Retinal pigment epithelial cell (primary cell): ENCODE results near the gene DLGAP1.

ENCODE experiments used
- DNase-seq: peaks from one replicate; pipeline ENCODE4 v3.0.0-alpha.2; 2010; ENCODE audit warnings: low read depth
- H3K4me3 ChIP-seq: 2 replicates; pipeline ENCODE4 v1.5.1; 2011; ENCODE audit warnings: mild to moderate bottlenecking, low read length, control low read depth, moderate library complexity
- CTCF ChIP-seq: conservative IDR thresholded peaks from 2 replicates; pipeline ENCODE4 v1.5.1; 2011; ENCODE audit warnings: low read depth, low read length, control low read depth, inconsistent platforms

Gene DLGAP1

DNA sequence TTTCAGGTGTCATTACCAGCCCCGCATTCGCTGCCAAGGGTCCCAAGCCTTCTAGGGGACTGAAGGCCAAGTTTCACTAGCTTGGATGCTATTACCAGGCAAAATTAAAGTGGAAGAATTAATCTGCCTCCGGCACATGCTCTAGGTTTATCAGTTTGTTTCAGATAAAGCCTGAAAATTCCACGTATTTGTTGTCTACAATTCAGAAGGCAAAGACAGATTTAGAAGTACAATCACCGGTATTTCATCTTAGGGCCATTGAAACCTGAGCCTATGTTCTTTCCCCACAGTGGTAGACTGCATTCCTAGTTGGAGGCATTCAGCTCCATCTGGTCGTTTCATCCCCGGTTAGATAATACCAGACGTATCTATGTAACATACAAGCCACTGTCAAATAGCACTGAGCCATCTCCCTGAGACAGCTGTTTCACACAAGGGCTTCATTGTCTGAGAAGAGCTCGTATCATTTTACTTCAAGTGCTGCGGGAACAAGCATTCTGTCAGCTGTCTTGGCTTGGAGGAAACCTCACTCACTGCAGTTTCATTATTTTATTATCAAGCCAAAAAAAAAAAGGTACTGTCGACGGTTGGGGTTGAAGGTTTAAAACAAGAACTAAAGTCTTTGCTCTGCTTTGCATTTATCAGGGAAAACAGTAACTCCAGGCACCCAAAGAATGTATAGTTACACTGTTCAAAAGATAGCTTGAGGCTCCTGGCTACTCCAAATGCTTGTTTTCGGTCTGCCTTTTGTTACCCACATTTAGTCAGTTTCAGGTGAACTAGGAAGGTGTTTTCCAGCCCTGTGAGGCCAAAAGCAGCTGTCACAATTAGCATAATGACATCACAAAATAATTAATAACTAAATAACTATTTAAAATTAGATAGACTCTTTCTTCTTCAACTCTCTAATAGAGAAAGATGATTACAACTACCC, 928.4 kb downstream of the DLGAP1 start:
- no peak for DNase-seq
- no peak overlapping the region for H3K4me3 ChIP-seq
- TF ChIP-seq CTCF, result no peak

GRCh38 chr18:3525870-3526420, 929.2 kb downstream of the DLGAP1 start:
- no peak overlapping the region for H3K4me3 ChIP-seq
- TF ChIP-seq CTCF, result no peak
- DNase-seq, result no peak

DNA sequence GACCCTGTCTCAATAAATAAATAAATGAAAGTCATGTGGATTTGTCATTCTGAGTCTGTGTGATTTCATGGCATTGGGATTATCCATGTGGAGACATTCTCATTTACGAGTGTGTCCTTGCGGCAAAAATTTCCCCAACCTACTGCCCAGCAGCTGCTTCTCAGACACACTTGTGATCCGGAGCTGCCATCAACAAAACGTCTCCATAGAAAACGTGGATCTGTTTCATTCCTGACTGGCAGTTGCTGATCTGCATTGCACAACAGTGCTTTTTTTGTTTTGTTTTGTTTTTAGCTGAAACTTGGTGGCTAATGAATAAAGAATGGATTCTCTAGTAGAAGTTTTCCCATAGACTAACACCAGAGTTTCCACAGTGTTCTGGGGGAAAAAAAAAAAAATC, 930.4 kb downstream of the DLGAP1 start:
- DNase-seq, result no peak
- no peak overlapping the region for H3K4me3 ChIP-seq
- TF ChIP-seq CTCF, result no peak

DNA sequence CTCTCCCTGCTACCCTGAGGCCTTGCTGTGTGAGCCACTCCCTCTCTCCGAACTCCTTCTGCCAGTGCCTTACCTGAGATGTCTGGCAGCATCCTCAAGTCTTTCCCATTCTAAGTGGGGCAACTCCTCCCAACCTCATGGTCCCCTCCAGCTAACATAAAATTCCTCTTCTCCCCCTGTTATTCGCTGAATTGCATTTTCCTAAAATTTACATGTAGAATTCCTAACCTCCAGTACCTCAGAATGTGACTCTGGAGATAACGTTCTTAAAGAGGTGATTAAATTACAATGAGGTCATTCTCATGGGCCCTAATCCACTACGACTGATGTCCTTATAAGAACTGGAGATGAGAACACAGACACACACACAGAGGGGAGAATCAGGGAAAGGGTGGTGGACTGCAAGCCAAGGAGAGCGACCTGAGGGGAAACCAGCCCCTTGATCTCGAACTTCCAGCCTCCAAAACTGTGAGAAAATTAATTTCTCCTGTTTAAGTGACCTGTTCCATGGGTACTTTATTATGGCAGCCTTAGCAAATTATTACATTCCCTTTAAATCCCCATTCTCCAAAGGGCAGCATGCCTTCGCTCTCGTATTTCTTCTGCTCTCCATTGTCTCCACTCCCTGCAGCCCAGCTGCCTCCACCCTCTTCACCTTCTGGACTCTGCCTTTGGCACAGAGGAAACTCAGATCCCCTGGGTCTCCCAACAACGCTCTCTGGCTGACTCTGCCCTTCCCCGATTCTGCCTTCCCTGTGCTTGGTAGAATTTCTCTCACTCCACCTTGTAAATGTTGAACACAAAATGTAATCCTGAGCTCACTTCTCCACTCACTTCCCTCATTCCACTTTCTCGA, 934.6 kb downstream of the DLGAP1 start:
- H3K4me3 ChIP-seq, result no peak overlapping the region
- DNase-seq, result no peak
- no peak for TF ChIP-seq CTCF

GRCh38 chr18:3514312-3515216, 940.5 kb downstream of the DLGAP1 start:
- no peak for DNase-seq
- TF ChIP-seq CTCF, result no peak
- H3K4me3 ChIP-seq, result no peak overlapping the region

DNA sequence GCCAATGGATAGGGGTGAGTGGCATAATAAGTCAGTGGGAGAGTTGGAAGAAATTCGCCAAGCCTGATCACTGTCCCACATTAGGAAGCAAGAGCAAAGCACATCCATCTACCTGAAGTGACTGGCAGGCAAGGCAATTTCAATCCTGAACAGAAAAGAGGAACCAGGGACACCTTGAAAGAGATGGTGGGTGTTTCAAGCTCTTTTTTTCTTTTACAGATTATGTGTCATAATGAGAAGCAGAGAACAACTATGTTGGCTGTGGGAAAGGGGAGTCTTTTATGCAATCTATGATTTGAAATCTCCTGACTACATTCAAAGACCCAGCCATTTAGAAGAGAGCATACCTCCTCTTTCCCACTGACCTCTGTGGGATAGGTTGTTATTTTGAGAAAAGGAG, 941.6 kb downstream of the DLGAP1 start:
- DNase-seq, result no peak
- no peak overlapping the region for H3K4me3 ChIP-seq
- no peak for TF ChIP-seq CTCF
